Germinal center (tissue), 1 donor: Measurements from ENCODE around the gene ROCK2.

Experiments
- DNase-seq: peaks from one replicate; pipeline ENCODE4 v3.0.0; 2012; ENCODE audit warnings: mixed read lengths, low spot score

ROCK2 gene

GRCh38 chr2:11344342-11344955, at the start of gene ROCK2:
ROCK2 (minus strand) TSS chr2:11344636; CDS start chr2:11344136, 500 bp downstream.
- DNase-seq = peak; percentile 88

DNA sequence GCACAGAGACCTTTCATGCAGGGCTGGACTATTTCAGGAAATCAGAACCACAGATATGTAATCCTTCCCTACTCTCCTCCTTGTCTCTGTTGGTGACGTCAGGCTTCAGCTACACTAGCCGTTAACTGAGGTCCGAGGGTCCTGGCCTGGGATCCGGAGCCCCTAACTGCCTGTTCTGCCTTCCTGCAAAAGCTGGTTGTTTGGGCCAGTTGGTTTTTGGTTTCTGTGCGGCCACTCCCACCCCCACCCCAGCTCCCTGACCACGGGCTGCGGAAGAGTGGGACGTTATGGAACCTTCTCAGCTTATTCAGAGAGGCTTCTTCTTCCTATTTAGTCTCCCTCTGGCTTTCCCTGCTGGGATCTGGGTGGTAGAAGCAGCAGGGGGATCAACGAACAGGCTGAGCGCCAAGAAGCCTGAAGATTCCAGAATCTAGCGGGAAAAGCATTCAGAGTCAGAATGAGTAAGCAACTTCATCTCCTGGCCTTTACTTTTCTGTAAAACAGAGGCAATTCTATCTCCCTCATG, 49.3 kb upstream of the ROCK2 start:
- DNase-seq = no peak

DNA sequence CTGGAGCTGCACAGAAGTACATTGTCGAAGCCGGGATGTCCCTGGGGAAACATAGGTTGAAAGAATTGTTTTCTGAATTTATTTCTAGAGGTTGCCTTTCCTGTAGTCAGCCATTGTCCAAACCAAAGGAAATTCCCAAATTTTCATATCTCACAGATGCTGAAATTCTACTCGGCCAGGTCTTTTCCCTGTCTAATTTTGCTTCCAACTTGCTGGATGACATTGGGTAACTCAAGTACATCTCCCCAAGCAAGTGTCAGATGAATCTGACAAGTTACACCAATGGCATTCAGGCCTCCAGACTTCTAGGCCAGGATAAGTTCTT, 47.5 kb upstream of the ROCK2 start:
- DNase-seq = no peak

GRCh38 chr2:11390399-11390658, 45.9 kb upstream of the ROCK2 start:
- DNase-seq = no peak

- no peak for DNase-seq
Observed at GRCh38 chr2:11389551-11390398, 45.3 kb upstream of the ROCK2 start.

GRCh38 chr2:11389052-11389420, 44.6 kb upstream of the ROCK2 start:
- DNase-seq = no peak

DNA sequence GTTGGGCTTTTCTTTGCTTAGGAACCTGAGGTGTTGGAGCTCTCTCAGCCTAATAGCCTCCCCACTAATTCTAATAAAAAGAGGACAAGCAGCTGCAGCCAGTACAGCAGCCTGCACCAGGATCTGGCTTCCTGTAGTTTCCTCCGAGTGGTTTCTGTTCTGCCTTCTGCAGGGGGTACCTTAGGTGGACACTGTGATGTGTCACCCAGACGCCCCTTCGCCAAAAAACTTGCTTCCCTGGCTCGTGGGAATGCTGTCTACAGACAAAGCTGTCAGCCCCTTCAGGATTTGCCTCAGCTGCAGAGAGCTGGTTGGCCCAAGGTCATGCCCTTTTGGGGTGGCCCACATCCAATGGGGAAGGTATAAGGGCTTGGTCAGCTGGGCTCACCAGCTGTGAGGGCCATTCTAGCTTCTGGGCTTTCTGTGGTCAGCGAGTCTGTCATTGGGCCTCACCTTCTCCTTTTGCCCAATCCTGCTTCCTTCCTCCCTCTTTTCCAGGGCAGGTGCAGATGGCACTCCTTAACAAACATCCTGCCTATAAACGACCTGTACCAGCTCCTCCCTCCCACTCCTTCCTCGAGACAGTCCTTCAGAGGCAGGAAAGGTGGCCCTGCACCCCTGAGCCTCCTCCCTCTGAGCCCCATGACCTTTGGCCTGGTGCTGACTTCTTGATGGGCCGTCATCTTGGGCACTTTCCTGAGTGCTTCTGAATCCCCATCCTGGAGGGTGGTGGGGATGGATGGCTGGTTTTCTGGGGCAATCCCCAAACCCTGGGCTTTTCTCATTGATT, 44.0 kb upstream of the ROCK2 start:
- DNase-seq = no peak

DNA sequence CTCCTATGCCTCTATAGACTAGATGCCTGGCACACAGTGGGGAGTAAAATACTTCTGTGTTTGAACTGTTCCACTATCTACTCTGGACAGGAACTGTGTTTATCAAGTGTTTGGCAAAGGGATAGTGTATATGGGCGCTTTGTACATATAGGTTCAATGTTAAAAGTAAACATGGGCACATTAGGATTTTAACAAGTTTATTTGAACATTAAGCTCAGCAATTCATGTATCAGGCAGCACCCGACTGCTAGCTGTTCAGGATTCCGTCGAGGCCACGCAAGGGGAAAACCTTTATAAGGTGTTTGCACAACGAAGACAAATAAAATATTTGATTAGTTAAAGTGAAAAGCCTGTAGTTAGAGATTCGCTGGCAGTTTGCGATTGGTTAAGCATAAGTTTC, 43.4 kb upstream of the ROCK2 start:
- no peak for DNase-seq

DNA sequence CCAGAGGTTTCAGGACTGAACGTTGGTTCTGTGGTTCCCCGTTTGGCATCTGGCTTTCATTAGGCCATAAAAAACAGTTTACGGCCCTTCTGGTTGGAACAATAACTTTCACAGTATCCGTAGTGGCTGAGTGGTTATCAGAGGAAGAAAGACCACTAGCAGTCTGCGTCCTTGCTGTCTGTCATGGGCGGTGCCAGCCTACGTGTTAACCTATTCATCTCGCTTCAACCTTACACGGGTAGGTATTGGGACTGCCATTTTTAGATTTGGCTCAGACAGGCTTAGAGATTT, 42.6 kb upstream of the ROCK2 start:
- DNase-seq = no peak

GRCh38 chr2:11385847-11386246, 41.4 kb upstream of the ROCK2 start:
- no peak for DNase-seq

- no peak for DNase-seq
Observed at GRCh38 chr2:11385216-11385615, 40.8 kb upstream of the ROCK2 start.

- no peak for DNase-seq
Observed at GRCh38 chr2:11379558-11379957, 35.1 kb upstream of the ROCK2 start.

DNA sequence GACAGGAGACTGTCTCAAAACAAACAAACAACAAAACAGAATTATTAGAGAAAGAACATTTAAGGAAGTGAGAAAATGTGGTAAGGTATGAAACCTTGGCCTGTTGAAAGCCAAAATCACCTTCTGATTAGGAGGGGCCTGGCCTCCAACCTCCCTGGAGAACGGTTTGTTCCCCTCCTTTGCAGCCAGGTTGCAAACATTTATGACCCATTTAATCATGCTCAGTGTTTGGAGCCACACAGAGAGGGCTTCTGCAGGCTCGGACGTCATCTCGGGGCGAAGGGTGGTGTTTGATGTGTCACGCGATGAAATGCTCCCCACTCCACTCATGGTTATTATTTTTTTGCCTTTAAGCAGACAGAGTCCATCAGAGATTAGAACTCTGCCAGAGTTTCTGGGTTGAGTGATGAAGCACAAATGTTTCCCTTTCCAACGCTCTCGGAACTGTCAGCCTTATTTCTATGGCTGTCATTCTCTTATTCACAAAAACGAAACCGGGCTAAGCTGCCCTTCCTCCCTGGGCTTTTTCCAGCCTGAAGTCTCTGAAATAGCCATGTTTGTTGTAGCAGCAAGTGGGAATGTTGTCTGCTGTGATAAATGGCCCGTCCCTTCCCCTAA, 33.6 kb upstream of the ROCK2 start:
- peak; percentile 57 for DNase-seq

- no peak for DNase-seq
Observed at GRCh38 chr2:11376071-11376470, 31.6 kb upstream of the ROCK2 start.

DNA sequence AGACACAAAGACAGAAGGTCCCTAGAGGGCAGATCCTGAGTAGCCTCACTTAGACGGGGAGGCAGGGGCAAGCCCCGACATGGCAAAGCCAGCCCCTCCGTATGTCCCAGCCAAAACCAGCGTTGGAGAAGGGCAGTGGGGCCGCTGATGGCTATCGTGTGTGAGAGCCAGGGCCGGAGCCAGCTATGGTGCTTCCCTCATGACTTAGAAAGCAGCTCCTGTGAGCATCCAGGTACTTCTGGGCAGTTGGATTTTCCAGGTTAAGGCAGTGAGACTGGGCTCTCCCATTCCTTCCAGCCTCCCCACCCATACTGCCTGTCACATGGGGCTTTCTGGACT, 31.2 kb upstream of the ROCK2 start:
- no peak for DNase-seq

DNA sequence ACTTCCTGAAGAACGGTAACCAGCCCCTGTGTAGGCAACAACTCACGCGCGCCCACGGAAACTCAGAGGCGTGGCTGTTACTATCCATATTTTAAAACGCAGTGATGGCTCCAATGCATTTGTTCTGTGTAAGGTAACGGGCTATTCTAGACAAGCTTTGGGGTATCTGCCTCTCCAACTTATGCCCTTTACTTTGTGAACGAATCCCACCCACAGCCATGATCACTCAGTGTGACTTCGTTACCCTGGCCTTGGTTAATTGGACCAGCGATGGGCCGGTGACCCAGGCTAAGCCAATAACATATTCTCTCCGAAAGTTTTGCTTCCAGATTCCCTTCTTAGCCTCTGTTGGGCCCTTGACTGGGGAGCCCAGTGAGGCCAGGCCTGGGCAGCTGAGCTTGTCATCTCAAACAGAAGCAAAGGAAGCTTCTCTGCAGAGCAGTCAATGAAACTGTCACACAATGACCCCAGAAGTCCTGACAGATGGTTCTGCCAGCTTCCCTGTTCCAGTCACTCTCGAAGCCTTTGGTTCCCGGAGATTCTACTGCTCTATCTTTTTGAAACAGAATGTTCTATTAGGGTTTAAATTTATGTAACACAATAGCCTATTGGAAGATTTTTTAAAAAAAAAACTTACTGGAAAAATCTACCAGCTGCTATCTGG, 30.7 kb upstream of the ROCK2 start:
- DNase-seq = no peak

DNA sequence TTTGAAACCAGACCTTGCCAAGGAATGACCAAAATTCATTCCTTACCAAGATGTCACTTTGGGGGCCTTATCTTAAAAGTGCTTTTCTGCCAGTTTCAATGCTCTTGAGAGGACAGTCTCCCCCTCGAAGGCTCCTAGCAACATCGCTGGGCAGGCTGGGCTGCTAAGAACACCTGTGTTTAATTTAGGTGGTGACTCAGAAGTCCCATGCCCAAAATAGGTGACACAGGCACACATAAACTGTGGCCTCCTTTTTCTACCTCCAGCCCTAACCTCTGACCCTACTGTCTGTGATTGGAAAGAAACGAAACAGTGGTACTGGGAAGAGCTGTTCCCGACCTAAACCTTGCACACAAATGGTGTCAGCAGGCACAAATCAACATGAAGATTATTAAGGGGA, 28.7 kb upstream of the ROCK2 start:
- no peak for DNase-seq

DNA sequence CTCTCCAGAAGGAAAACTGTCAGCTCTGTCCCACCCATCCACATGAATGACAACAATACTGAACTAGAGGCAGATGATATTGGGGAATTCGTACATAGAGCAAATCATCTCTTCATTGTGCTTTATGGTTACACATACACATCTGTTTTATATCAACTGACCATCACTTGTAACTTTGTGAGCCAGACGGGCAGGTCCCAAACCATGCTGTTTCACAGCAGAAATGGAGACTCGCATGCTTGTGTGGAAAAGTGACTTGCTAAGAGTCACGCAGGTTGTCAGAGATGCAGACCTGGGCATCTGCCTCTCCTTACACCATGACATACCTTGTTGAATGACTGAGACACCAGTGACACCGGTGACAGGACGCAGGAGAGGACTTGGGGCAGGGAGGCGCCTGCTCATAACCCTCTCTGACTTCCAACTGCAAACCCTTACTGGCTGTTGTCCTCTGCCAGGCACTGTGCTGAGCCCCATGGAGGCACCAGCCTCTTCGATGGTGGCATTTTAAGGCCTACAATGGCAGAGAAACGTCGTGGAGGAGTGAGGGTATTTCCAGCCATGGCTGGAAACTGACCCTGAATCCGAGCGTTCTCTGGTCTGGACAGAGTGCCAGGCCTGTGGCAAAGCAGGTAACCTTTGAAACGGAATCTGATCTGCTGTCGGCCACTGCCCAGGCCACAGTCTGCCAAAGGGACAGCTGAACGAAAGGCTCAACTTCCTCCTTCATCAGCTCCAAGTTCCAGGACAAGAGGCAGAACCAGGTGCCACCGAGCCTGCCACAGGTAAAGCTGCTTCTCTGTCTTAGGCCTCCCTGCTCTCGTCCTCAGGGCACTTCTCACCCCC, 26.9 kb upstream of the ROCK2 start:
- DNase-seq = no peak

GRCh38 chr2:11370377-11371091, 26.1 kb upstream of the ROCK2 start:
- DNase-seq = no peak

DNA sequence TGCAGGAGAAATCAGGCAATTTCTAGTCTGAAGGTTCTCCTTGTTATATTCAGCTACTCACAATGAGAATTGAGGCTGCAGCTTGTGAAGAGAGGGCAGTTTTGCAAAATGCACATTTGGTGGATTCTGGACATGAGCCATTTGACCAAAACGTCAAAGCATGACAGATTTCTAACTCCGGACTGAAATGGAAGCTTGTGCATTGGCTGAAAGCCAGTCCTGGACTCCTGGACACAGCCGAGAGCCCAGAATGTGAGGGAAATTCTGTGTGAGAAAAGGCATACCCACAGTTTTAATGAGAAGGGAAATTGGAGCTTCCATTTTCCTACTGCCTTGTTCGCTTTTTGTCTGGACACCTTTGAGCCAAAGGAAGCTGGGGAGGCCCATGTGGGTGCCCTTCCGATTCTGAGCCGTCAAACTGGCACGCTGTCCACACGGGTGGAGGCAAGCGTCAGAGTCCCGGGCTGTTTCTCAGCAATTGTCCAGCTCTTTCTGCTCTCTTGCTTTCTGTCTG, 23.7 kb upstream of the ROCK2 start:
- DNase-seq = no peak
